ENCODE data around the gene SLC41A3.

Gene SLC41A3

DNA sequence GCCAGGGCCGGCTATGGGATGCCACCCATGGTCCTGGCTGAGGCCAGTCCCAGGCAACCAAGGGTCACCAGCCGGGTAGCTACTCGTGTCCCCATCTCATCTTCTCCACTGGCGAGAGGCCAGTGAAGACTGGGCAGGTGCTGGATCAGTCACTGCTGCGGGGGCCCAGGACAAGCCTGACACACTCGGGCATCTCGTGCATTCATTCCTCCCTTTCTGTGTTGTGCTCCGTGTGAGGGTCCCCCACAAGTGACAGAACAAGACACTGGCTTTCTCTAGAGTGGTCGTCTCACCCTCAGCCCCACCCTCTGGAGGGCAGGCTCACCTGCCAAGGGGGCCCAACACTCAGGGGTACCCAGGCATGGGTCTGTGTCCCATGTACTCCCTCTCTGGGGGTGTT is 66.6 kb downstream of the SLC41A3 start:
- no peak for DNase-seq (ENCODE audit: low read depth)
- H3K4me3 ChIP-seq (ENCODE audit: low read depth, low read length): no peak overlapping the region
- TF ChIP-seq, protein P1, sequence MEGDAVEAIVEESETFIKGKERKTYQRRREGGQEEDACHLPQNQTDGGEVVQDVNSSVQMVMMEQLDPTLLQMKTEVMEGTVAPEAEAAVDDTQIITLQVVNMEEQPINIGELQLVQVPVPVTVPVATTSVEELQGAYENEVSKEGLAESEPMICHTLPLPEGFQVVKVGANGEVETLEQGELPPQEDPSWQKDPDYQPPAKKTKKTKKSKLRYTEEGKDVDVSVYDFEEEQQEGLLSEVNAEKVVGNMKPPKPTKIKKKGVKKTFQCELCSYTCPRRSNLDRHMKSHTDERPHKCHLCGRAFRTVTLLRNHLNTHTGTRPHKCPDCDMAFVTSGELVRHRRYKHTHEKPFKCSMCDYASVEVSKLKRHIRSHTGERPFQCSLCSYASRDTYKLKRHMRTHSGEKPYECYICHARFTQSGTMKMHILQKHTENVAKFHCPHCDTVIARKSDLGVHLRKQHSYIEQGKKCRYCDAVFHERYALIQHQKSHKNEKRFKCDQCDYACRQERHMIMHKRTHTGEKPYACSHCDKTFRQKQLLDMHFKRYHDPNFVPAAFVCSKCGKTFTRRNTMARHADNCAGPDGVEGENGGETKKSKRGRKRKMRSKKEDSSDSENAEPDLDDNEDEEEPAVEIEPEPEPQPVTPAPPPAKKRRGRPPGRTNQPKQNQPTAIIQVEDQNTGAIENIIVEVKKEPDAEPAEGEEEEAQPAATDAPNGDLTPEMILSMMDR (IDR thresholded peaks at IDR 0.05; ENCODE audit: control insufficient read depth, extremely low read depth, insufficient read depth): no peak

DNA sequence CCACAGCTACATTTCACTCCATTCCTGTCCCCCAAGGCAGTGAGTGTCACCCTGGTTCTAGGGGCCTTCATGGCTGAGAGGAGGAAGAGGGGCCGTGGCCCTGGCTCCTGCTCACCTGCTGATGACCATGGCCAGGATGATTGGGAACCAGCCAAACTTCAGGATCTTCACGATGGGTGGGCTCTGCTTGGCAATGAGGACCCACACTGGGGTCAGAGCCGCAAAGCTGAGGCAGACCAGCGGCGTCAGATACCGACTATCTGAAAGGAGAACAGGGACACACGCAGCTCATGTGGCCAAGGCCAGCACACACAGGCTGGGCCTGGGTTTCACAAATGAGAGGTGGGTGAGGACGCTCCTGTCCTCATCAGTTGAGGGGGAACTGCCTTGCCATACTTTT is 67.3 kb downstream of the SLC41A3 start:
- DNase-seq (ENCODE audit: low read depth): no peak
- H3K4me3 ChIP-seq (ENCODE audit: low read depth, low read length): no peak overlapping the region
- TF ChIP-seq, protein P1 (IDR thresholded peaks at IDR 0.05; ENCODE audit: control insufficient read depth, extremely low read depth, insufficient read depth): no peak

DNA sequence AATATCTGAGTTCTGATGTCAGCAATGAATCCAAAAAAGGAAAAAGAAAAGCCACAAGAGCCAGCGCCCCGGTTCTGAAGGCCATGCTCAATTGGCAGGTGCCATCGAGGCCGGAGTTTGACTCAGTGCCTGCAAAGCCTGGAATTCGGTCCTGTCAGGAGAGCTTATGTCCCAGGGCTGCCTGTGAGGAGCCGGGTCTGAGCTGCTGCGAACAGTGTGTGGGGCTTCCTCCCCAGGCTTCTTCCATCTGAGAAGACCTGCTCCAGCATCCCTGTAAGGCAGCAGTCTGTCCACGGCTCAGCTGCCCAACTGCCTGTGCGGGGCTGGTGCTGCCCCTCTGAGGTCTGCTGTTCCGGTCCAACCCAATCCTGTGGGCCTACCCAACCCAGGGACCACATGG is 68.8 kb downstream of the SLC41A3 start:
- TF ChIP-seq, protein P1 (IDR thresholded peaks at IDR 0.05; ENCODE audit: control insufficient read depth, extremely low read depth, insufficient read depth): no peak
- DNase-seq (ENCODE audit: low read depth): no peak
- H3K4me3 ChIP-seq (ENCODE audit: low read depth, low read length): no peak overlapping the region

DNA sequence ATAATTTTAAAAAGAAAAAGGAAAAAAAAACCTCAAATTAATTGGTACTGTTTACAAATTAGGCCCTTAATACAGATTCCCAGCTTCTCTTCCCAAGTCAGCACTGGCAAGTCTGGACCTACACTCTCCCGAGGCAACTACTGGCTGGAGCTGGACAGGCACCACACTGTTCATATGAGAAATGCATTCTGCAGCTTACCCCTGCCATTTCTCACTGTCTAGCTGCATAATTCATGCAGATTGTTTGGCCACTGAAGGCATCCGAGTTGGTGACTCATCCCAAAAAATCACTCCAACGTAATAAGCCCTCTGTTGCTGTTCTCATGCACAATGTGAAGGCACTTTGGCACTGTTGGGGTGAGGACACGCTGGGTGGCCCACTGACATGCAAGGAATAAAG is 69.7 kb downstream of the SLC41A3 start:
- TF ChIP-seq, protein P1 (IDR thresholded peaks at IDR 0.05; ENCODE audit: control insufficient read depth, extremely low read depth, insufficient read depth): no peak
- DNase-seq (ENCODE audit: low read depth): no peak
- no peak overlapping the region for H3K4me3 ChIP-seq (ENCODE audit: low read depth, low read length)

DNA sequence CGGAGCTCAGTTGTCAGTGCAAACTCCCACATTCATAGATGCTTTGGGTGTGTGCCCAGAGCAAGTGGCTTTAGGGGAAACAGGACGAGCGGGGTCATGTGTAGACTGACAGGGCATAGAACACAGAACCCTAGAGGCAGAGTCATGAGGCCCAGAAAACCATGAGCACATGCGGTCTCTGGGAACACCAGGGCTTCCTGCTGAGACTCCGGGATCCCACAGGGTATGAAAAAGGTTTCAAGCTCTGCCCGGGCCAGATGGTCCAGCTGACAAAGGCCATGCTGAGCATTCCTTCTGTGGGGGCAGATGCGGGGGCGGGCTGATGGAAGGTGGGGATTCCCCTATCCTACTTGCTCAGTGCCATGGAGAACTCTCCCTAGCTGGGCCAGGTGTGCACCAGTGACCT is 70.2 kb downstream of the SLC41A3 start:
- TF ChIP-seq, protein P1 (IDR thresholded peaks at IDR 0.05; ENCODE audit: control insufficient read depth, extremely low read depth, insufficient read depth): no peak
- DNase-seq (ENCODE audit: low read depth): no peak

DNA sequence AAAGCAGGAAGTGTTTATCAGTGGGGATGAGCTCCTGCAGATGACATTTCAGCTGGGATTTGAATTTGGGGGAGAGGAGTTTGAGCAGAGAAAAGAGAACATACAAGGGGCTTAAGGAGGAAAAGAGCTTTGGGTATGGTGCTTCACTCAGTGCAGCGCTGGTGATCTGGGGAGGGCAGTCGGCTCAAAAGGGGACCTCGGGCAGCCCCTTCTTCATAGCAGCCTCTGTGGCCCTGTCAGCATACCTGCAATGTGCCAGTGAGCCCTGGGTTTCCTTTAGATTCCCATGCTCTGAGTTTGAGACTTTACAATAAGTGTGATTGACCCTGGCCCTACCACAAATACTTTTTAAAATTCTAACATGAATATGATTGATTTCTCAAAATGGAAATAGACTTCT is 74.7 kb downstream of the SLC41A3 start:
- TF ChIP-seq, protein P1 (IDR thresholded peaks at IDR 0.05; ENCODE audit: control insufficient read depth, extremely low read depth, insufficient read depth): no peak
- no peak for DNase-seq (ENCODE audit: low read depth)
- no peak overlapping the region for H3K4me3 ChIP-seq (ENCODE audit: low read depth, low read length)

More for the DNA sequence above, 70.2 kb downstream of the SLC41A3 start:
- no peak overlapping the region for H3K4me3 ChIP-seq (ENCODE audit: low read depth, low read length)

DNA sequence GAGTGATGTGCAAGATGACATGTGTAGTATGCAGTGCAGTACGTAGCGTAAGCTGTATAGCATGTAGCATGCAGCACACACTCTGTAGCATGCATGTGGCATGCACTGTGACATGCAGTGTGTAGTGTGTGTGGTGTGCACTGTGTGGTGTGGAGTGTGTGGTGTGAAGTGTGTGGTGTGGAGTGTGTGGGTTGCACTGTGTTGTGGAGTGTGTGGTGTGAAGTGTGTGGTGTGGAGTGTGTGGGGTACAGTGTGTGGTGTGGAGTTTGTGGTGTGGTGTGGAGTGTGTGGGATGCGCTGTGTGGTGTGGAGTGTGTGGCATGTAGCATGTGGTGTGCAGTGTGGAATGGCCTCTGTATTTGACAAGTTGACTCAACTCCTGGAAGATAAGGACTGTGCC is 75.7 kb downstream of the SLC41A3 start:
- no peak for DNase-seq (ENCODE audit: low read depth)
- no peak overlapping the region for H3K4me3 ChIP-seq (ENCODE audit: low read depth, low read length)
- TF ChIP-seq, protein P1 (IDR thresholded peaks at IDR 0.05; ENCODE audit: control insufficient read depth, extremely low read depth, insufficient read depth): no peak

All from LNCaP clone FGC (cell line).